HG02884 (cell line): Measurements from ENCODE around the gene NWD2.
"Not testable (repeated sequence)": the region's sequence is repeated elsewhere in the genome, so short reads cannot be mapped to it uniquely, and the experiment has no call there.

Experiments used
- ATAC-seq: cut with Tn5 transposase; IDR thresholded peaks from one replicate; pipeline ENCODE4 v1.9.1; 2021; ENCODE audit warnings: mild to moderate bottlenecking, moderate library complexity; ENCODE audit not compliant: unreplicated experiment

Gene NWD2

DNA sequence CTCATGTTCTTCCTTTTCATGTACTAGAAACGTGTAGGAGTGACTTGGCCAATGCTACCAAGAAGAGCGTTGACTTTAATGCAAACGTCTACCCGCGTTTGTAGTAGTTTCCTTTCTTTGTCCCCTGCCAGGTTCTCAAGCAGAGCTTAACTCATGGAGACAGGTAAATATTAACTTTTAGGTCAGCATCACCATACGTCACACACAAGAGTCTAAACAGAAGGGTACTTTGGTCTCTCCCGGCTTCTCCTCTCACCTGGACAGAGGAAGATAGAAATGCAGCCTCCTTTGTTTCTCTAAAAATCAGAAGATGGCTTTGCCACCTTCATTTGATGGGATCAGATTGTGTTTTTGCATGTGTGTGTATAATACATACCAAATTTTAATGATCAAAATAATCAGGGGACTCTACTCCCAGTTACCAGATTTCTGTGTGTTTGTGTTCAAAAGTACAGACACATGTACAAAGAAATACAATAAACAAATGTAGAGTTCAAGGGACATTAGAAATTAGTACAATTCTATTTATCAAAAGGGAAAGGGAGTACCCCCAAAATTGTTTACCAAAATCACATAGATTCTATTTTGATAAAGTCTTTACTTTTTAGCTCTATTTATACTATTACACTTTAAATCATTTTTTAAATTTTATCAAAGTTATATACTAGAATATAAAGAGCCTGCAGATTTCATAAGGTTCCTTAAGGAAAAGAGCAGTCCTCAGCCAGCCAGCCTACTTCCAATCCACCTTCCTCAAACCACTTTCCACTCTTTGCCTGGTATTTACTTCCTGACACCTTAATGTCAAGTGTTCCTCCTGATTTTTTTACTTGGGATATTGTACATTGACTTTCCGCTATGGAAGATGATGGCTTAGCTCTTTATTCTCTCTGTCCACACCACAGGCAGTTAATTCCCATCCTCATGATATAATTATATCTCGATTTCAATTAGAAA, 246.1 kb downstream of the NWD2 start:
- no peak for ATAC-seq

- ATAC-seq, result not testable (repeated sequence)
These were observed 250.8 kb downstream of the NWD2 start for GRCh38 chr4:37495353-37495752.
